ENCODE data around the gene NOS3. TPM values are rescaled to one million over a fixed set of nuclear protein-coding genes. Genes with fewer than 3 reads are reported as not detected.

NOS3 gene
- total RNA-seq, 4 donors from 2014 or later: 1.4 to 3.2 (median 2.2) TPM

GRCh38 chr7:151056283-151056665, 65.5 kb downstream of the NOS3 start:
- H3K27me3 ChIP-seq: peaks cover 0 to 4% (median 0%) of the 10 kb centered on the region in 4 donors
- peaks cover 0 to 16% (median 0%) of the 10 kb centered on the region in 3 donors for H3K36me3 ChIP-seq
- WGBS, 2 donors: 86 to 97% methylated on average over 4 to 6 of the region's 6 CpGs
- intact Hi-C loops (cut with DNase I): no loop called here
- DNase-seq: no peak
- H3K9me3 ChIP-seq: no peaks in the 10 kb centered on the region
- H3K27ac ChIP-seq: no peak overlapping the region
- H3K4me1 ChIP-seq: peaks cover 27 to 43% (median 43%) of the 10 kb centered on the region in 3 donors
- TF ChIP-seq CTCF (IDR thresholded peaks at IDR 0.05) (no peak), POLR2A (IDR thresholded peaks at IDR 0.05) (no peak)
- no peak overlapping the region for H3K4me3 ChIP-seq

GRCh38 chr7:151056666-151057505, 66.1 kb downstream of the NOS3 start:
- no peak for DNase-seq
- intact Hi-C loops (cut with DNase I): no loop called here

GRCh38 chr7:151057506-151057988, 66.7 kb downstream of the NOS3 start, which contains the start of gene CDK5:
Gene CDK5 (minus strand): TSS chr7:151057897. CDS start chr7:151057848, 49 bp downstream.
- no peak for DNase-seq
- WGBS, 2 donors: 0 to 1% methylated on average over 24 to 27 of the region's 30 CpGs
- intact Hi-C loops (cut with DNase I): no loop called here
- Histone ChIP-seq H3K27me3 (no peaks in the 10 kb centered on the region), H3K27ac (peak within 1 kb of the TSS; percentile 85 to 99 (median 96)), H3K9me3 (no peaks in the 10 kb centered on the region), H3K4me3 (peak within 1 kb of the TSS; percentile 56 to 87 (median 82)), H3K36me3 (peaks cover 0 to 24% (median 0%) of the 10 kb centered on the region in 3 donors), H3K4me1 (peaks cover 39 to 52% (median 52%) of the 10 kb centered on the region in 3 donors)
- TF ChIP-seq CTCF (IDR thresholded peaks at IDR 0.05) (no peak), POLR2A (IDR thresholded peaks at IDR 0.05) (no peak)

More at GRCh38 chr7:151056666-151057505, 66.1 kb downstream of the NOS3 start:
- Histone ChIP-seq H3K27me3 (no peaks in the 10 kb centered on the region), H3K9me3 (no peaks in the 10 kb centered on the region), H3K27ac (peak overlapping the region in 1 of 4 donors; percentile 64), H3K4me3 (peak overlapping the region; percentile 56 to 87 (median 82)), H3K4me1 (peaks cover 32 to 45% (median 45%) of the 10 kb centered on the region in 3 donors), H3K36me3 (peaks cover 0 to 17% (median 0%) of the 10 kb centered on the region in 3 donors)
- WGBS, 2 donors: 16 to 32% methylated on average over 14 of the region's 29 CpGs
- TF ChIP-seq POLR2A (IDR thresholded peaks at IDR 0.05): no peak
- TF ChIP-seq CTCF (IDR thresholded peaks at IDR 0.05): peak in 1 of 6 experiments; percentile 4

GRCh38 chr7:151057989-151058780, 67.4 kb downstream of the NOS3 start:
- Histone ChIP-seq H3K9me3 (no peaks in the 10 kb centered on the region), H3K36me3 (peaks cover 0 to 28% (median 0%) of the 10 kb centered on the region in 3 donors), H3K27me3 (no peaks in the 10 kb centered on the region), H3K4me3 (peak overlapping the region; percentile 56 to 87 (median 82)), H3K4me1 (peaks cover 42 to 58% (median 58%) of the 10 kb centered on the region in 3 donors), H3K27ac (peak overlapping the region; percentile 85 to 99 (median 96))
- 1 to 2% methylated on average over 8 to 23 of the region's 46 CpGs for WGBS, 2 donors
- TF ChIP-seq CTCF (IDR thresholded peaks at IDR 0.05): peak in 2 of 6 experiments; percentile 10 to 37
- TF ChIP-seq POLR2A (IDR thresholded peaks at IDR 0.05): peak in 3 of 4 donors; percentile 58 to 89 (median 79)
- intact Hi-C loops (cut with DNase I): no loop called here
- peak; percentile 94 for DNase-seq

Measured in esophagus squamous epithelium (tissue), 5 donors.